PC-9 (cell line): ENCODE results near the gene PEAK1. TPM values are rescaled to one million over a fixed set of nuclear protein-coding genes. Genes with fewer than 3 reads are reported as not detected.

ENCODE experiments used
- BruUV-seq: library from RNA; stranded (reverse); fragments of 400-500 nt; replicated peaks from 2 replicates; lab custom pipeline; 2021; lab: Mats Ljungman, UMichigan
- CTCF ChIA-PET: fragments of 300-600 bp; sonication (Branson Sonifier 250); formaldehyde crosslinking; loops from one replicate; lab custom pipeline; 2022; ENCODE audit warnings: antibody characterized with exemption; lab: Charles Lee
- POLR2A ChIA-PET: fragments of 300-600 bp; sonication (Branson Sonifier 250); formaldehyde crosslinking; loops from one replicate; lab custom pipeline; 2022; ENCODE audit warnings: antibody characterized with exemption; ENCODE audit not compliant: unreplicated experiment; lab: Charles Lee
- DNase-seq, 2 experiments: peaks; one replicate each; pipeline versions ENCODE4 v3.0.0 to v3.0.0-alpha.2; 2015 to 2022; ENCODE audit warnings: mixed read lengths in 1 of 2
- H2AFZ ChIP-seq: fragments of 200-600 bp; sonication (generic); 2 replicates; pipeline ENCODE4 v1.8.1; 2017; ENCODE audit warnings: antibody characterized with exemption
- H3F3A ChIP-seq: fragments of 200-600 bp; sonication (generic); 2 replicates; pipeline ENCODE4 v1.8.1; 2017; ENCODE audit warnings: antibody characterized with exemption, mild to moderate bottlenecking, low read depth; ENCODE audit not compliant: insufficient read depth
- H3K27ac ChIP-seq: fragments of 200-600 bp; sonication (generic); 2 replicates; pipeline ENCODE4 v1.6.1; 2016; ENCODE audit warnings: mixed run types
- H3K27me3 ChIP-seq: fragments of 200-600 bp; sonication (generic); 2 replicates; pipeline ENCODE4 v1.6.1; 2016; ENCODE audit warnings: low read depth, mixed run types; ENCODE audit not compliant: insufficient read depth
- H3K36me3 ChIP-seq: fragments of 200-600 bp; sonication (generic); 2 replicates; pipeline ENCODE4 v1.6.1; 2016; ENCODE audit warnings: low read depth, mixed run types
- H3K4me1 ChIP-seq: fragments of 200-600 bp; sonication (generic); replicated peaks from 2 replicates; pipeline ENCODE4 v1.6.1; 2016; ENCODE audit warnings: mixed run types; ENCODE audit not compliant: insufficient read depth
- H3K4me2 ChIP-seq: fragments of 200-600 bp; sonication (generic); 2 replicates; pipeline ENCODE4 v1.6.1; 2017; ENCODE audit warnings: mixed run types
- H3K4me3 ChIP-seq: fragments of 200-600 bp; sonication (generic); 2 replicates; pipeline ENCODE4 v1.6.1; 2016; ENCODE audit warnings: mixed run types
- H3K79me2 ChIP-seq: fragments of 200-600 bp; sonication (generic); 2 replicates; pipeline ENCODE4 v1.6.1; 2017; ENCODE audit warnings: low read depth, mixed run types
- H3K9me2 ChIP-seq: fragments of 200-600 bp; sonication (generic); 2 replicates; pipeline ENCODE4 v1.8.1; 2017; ENCODE audit warnings: mild to moderate bottlenecking; ENCODE audit not compliant: insufficient read depth
- H3K9me3 ChIP-seq: fragments of 200-600 bp; sonication (generic); 2 replicates; pipeline ENCODE4 v1.8.1; 2016; ENCODE audit warnings: low read depth; ENCODE audit not compliant: insufficient read depth
- H4K20me1 ChIP-seq: fragments of 200-600 bp; sonication (generic); 2 replicates; pipeline ENCODE4 v1.8.1; 2017; ENCODE audit not compliant: insufficient read depth
- CTCF ChIP-seq: fragments of 200-600 bp; sonication (generic); conservative IDR thresholded peaks from 2 replicates; pipeline ENCODE4 v1.6.1; 2017; ENCODE audit warnings: mixed run types, antibody characterized with exemption, mild to moderate bottlenecking, moderate library complexity
- EZH2 ChIP-seq: fragments of 200-600 bp; sonication (generic); IDR thresholded peaks from 2 replicates; pipeline ENCODE4 v1.8.0; 2017; ENCODE audit warnings: antibody characterized with exemption, low read depth
- intact Hi-C: fragments of 100-400 bp; cut with micrococcal nuclease; formaldehyde crosslinking; loops from one replicate; pipeline ENCODE4 v1.10.0; 2022; ENCODE audit not compliant: unreplicated experiment
- total RNA-seq: library from RNA; stranded (reverse); gene quantifications from 2 replicates; pipeline ENCODE4 v1.2.3, GENCODE V29; 2021

Gene PEAK1
- total RNA-seq, 1 experiment from 2014 or later, result 20.7 TPM

GRCh38 chr15:77446840-77447390 is 27.0 kb upstream of the PEAK1 start:
- Histone ChIP-seq H3K9me2 (no peaks in the 10 kb centered on the region), H3K4me3 (no peak overlapping the region), H2AFZ (no peak overlapping the region), H3F3A (no peaks in the 10 kb centered on the region), H3K27me3 (no peaks in the 10 kb centered on the region), H3K36me3 (no peaks in the 10 kb centered on the region), H4K20me1 (peaks cover 21% of the 10 kb centered on the region; the same call in 1 of the 2 replicates), H3K4me2 (no peak overlapping the region), H3K27ac (no peak overlapping the region), H3K4me1 (no peaks in the 10 kb centered on the region), H3K79me2 (peaks cover 9% of the 10 kb centered on the region), H3K9me3 (no peaks in the 10 kb centered on the region)
- CTCF ChIA-PET, result interaction anchor here (0.6 kb wide), 1 partner anchor 328 kb away, joined by 4 read pairs; no protein-coding TSS in a partner anchor
- intact Hi-C loops, result no loop called here
- BruUV-seq, result no TSS peak
- TF ChIP-seq EZH2, result no peak
- no peak for TF ChIP-seq CTCF
- POLR2A ChIA-PET, result no interaction called here
- DNase-seq, result no peak

DNA sequence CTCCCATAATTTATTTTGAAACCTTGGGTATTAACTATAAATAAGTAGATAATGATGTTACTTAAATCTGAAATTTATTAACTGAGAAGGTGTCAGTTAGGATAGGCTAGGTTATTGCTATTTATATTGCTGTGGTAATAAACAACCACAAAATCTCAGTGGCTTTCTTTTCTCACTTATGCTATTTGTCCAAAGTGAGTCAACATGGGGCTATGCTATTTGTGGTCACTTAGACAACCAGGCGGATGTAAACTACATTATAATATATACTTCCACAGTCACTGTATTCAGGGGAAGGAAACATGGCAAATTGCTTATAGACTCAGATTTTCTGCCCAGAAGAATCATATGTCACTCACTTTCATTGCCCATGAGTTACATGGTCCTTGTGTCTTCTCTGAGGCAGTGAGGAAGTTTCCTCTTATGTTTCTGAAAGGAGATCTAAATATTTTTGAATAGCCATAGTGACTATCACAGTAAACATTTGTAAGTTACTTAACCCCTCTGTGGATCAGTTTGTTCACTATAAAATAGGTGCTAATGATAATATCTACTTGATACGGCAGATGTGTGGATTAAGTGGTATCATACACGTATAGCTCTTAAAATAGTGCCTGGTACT is 20.6 kb upstream of the PEAK1 start:
- Histone ChIP-seq H3K4me1 (peaks cover 12% of the 10 kb centered on the region), H3K9me2 (no peaks in the 10 kb centered on the region), H3K4me3 (no peak overlapping the region), H3F3A (0 out of 2 replicates have a peak, but pooled peaks cover 6% of the 10 kb centered on the region), H3K27ac (no peak overlapping the region), H4K20me1 (peaks cover 43% of the 10 kb centered on the region), H3K79me2 (peaks cover 41% of the 10 kb centered on the region), H3K27me3 (no peaks in the 10 kb centered on the region), H2AFZ (no peak overlapping the region), H3K9me3 (no peaks in the 10 kb centered on the region), H3K36me3 (no peaks in the 10 kb centered on the region), H3K4me2 (0 out of 2 replicates have a peak overlapping the region, but pooled peaks have one; percentile 6)
- BruUV-seq, result no TSS peak
- ChIA-PET CTCF (no interaction called here), POLR2A (interaction anchor here (1.1 kb wide), 1 partner anchor 1244 kb away, joined by 16 read pairs; no protein-coding TSS in a partner anchor)
- DNase-seq, result peak; percentile 8 to 71
- intact Hi-C loops, result no loop called here
- no peak for TF ChIP-seq CTCF
- TF ChIP-seq EZH2, result no peak

- ChIA-PET CTCF (interaction anchor here (0.6 kb wide), 1 partner anchor 277 kb away, joined by 8 read pairs; no protein-coding TSS in a partner anchor), POLR2A (no interaction called here)
- TF ChIP-seq CTCF (no peak), EZH2 (no peak)
- peaks cover 14% of the 10 kb centered on the region; the same call in 1 of the 2 replicates for H3F3A ChIP-seq
- no peaks in the 10 kb centered on the region for H3K9me3 ChIP-seq
- H3K27ac ChIP-seq, result no peak overlapping the region
- H4K20me1 ChIP-seq, result peaks cover 30% of the 10 kb centered on the region
- no peak overlapping the region for H3K4me2 ChIP-seq
- H2AFZ ChIP-seq, result no peak overlapping the region
- DNase-seq, result no peak
- no peak overlapping the region for H3K4me3 ChIP-seq
- H3K4me1 ChIP-seq, result peaks cover 12% of the 10 kb centered on the region
- BruUV-seq, result no TSS peak
- H3K79me2 ChIP-seq, result peaks cover 44% of the 10 kb centered on the region
- intact Hi-C loops, result no loop called here
- H3K36me3 ChIP-seq, result no peaks in the 10 kb centered on the region
- H3K9me2 ChIP-seq, result no peaks in the 10 kb centered on the region
- H3K27me3 ChIP-seq, result no peaks in the 10 kb centered on the region
Observed at GRCh38 chr15:77437264-77437663, 17.4 kb upstream of the PEAK1 start.
